Fibroblast of skin of back (primary cell): Measurements from ENCODE around the gene CYP27B1.
A peak's percentile ranks its signal among the peaks of the same experiment; 100 is the strongest.

Experiments
- DNase-seq: peaks from one replicate; pipeline ENCODE4 v3.0.0-alpha.2; 2013

CYP27B1 gene

DNA sequence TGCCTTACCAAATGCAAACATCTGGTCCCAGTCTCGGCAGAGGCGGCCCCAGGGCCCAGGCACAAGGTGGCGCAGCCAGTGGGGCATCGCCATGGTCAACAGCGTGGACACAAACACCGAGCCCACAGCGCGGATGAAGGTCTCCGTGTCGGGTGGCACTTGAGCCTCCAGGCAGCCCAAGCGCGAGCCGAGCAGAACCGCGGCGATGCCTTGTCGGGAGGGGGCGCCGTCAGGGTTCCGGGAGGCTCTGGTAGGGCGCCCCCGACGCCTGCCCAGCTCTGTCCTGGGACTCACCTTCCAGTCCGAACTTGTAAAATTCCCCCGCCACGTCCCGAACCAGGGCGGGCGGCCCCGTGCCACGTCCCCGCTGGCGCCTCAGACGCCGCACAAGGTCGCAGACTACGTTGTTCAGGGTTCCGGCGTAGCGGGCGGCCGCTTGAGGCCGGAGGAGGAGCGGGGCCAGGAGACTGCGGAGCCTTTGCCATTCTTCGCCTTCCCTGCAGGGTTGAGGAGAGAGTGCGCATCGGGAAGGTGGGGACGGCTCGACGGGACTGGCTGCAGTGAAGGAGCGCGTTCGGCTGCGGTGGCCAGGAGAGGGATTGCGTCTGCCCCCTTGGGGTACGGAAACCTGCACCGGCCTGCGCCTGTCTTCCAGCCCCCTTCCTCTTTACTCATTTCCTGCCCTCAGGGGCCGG lies 1.7 kb downstream of the CYP27B1 start:
- peak; percentile 40 for DNase-seq

DNA sequence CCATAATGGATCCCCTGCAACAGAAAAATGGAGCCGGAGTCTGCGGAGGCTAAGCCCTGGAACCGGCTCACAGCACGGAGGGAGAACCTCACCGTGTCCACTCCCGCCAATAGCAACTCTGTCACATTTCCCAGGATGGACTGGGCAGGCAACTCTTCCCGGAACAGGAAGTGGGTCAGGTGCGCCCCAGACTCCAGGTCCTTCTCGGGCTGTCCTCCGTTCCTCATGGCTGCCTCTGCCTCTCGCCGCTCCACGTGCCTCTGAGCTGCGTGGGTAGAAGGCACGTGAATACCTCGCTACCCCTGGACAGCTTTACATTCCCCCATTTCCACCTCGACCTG lies 2.2 kb downstream of the CYP27B1 start:
- no peak for DNase-seq

GRCh38 chr12:57763881-57764661 lies 2.8 kb downstream of the CYP27B1 start:
- DNase-seq: no peak

DNA sequence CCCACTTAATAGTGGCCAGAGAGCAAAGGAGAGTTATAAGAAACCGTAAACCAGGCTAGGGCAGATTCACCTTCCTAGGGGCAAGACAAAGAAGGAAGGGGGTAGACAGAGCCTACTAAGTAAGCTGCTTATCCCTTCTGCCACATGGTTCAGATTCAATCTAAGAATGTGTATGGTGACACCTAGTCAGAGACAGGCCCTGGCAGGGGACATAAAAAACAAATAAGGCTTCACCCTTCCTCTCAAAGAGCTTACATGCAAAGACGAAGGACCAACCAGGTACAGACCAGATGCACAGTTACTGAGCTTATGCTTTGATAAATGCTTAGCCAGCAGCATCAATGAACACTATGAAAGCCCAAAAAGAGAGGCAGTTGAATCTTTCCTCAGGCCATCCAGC lies 4.4 kb downstream of the CYP27B1 start:
- DNase-seq: no peak

GRCh38 chr12:57761391-57761998 lies 5.4 kb downstream of the CYP27B1 start:
- DNase-seq: no peak

- no peak for DNase-seq
These were observed 6.4 kb downstream of the CYP27B1 start for GRCh38 chr12:57760347-57760982.

- no peak for DNase-seq
These were observed 7.4 kb downstream of the CYP27B1 start for GRCh38 chr12:57759360-57759980.

GRCh38 chr12:57758552-57759359 lies 8.1 kb downstream of the CYP27B1 start:
- no peak for DNase-seq

- DNase-seq: no peak
These were observed 9.1 kb downstream of the CYP27B1 start for GRCh38 chr12:57757771-57758170.

GRCh38 chr12:57756406-57757341 lies 10.2 kb downstream of the CYP27B1 start:
- no peak for DNase-seq

DNA sequence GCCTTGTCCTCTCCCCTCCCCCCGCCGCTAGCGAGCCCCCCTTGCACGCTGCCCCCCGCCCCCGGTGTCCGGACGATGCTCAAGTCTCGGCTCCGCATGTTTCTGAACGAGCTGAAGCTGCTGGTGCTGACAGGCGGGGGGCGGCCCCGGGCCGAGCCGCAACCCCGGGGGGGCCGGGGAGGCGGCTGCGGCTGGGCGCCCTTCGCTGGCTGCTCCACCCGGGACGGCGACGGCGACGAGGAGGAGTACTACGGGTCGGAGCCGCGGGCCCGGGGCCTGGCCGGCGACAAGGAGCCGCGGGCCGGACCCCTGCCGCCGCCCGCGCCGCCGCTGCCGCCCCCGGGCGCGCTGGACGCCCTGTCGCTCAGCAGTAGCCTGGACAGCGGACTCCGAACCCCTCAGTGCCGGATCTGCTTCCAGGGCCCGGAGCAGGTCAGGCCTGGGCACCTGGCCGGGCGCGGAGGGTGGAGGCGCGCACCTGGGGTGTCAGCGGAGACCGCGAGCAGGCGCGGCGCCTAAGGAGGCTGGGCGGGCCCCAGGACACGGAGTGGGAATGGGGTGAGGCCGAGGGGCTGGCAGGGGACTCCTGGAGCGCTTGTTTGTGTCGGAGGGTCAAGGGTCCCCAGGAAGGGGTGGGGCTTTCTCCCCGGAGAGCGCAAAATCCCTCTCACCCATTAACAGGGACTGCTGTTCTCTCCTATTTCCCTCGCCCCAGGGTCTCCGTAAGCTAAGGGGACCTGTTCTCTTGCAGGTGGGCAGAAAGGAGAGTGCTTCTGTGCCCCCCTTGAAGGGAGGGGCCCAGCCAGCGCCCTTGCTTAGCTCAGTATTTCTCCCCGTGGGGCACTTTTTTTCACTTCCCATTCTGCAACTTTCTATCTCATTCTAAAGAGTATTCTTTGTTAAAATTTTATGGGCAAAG lies 11.2 kb downstream of the CYP27B1 start:
- DNase-seq: no peak

DNA sequence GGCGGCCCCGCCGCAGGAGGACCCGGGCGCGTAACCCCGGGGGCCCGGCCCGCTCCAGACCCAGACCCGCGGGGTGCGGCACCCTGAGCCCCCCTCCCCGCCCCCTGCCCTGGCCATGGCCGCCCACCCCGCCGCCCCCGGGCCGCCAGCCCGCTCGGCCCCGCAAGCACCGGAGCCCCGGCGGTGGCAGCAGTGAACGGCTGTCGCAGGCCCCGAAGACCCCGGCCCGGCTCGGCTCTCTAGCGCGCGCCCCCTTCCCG lies 11.8 kb downstream of the CYP27B1 start:
- no peak for DNase-seq

DNA sequence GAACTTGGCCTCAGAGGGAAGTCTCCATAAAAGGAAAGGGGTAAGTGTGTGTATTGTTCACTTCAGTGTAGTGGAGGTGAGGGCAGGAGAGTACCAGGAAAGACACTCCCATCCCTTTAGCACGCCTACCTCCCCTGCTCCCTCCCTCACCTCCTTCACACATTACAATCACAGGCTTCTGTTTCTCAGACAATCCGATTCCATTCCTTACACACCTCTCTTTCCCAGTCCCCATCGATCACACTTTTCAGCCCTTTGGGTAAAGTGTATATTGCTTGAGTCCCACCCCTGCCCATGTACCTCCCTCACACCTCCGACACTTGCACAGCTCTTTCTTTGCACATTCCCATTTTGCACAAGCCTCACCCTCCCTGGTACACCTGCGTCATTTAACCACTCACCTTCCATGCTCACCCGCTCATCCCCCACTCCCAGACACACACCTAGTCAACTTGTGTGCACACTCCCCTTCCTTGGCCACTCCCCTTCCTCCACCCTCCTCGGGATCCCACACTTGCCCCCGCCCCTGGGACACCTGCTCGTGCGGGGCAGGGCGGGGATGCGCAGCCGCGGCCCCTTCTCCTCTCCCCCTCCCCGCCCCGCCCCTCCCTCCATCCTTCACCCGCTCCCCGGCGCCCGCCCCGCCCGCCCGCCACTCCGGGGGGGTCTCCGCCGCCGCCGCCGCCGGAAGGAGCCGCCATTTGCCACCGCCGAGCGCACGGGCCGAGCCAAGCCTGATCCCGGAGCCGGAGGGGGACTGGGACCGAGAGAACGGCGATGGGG lies 12.3 kb downstream of the CYP27B1 start, which contains the start of gene MARCHF9:
Gene MARCHF9 (plus strand): TSS at position 693 of the 783 bp plus-strand sequence. CDS start 426 bp downstream, outside the sequence.
- no peak for DNase-seq

GRCh38 chr12:57753756-57754337 lies 13.0 kb downstream of the CYP27B1 start:
- no peak for DNase-seq

- DNase-seq: no peak
These were observed 14.2 kb downstream of the CYP27B1 start for GRCh38 chr12:57752668-57753000.

GRCh38 chr12:57751788-57752667 lies 14.8 kb downstream of the CYP27B1 start, which contains the start of gene CDK4:
CDK4 (minus strand) TSS chr12:57752310; CDS start chr12:57751717, 593 bp downstream.
- peak; percentile 100 for DNase-seq

- DNase-seq: no peak
These were observed 15.5 kb downstream of the CYP27B1 start for GRCh38 chr12:57751432-57751787.
